Type B pancreatic cell (in vitro differentiated cells): ENCODE measurements around the gene SLC6A19. TPM values are rescaled to one million over a fixed set of nuclear protein-coding genes. Genes with fewer than 3 reads are reported as not detected.

ENCODE experiments used
- DNase-seq: peaks from one replicate; pipeline ENCODE4 v3.0.0; 2021; ENCODE audit warnings: mixed read lengths; ENCODE audit not compliant: unreplicated experiment; ENCODE audit errors: extremely low spot score
- H3K27ac Mint-ChIP-seq: 2 replicates; pipeline ENCODE4 v1.8.0; 2021; ENCODE audit warnings: mild to moderate bottlenecking, mixed read lengths
- H3K27me3 Mint-ChIP-seq: 2 replicates; pipeline ENCODE4 v1.8.0; 2021; ENCODE audit warnings: mixed read lengths
- H3K36me3 Mint-ChIP-seq: 2 replicates; pipeline ENCODE4 v1.8.0; 2021; ENCODE audit warnings: mixed read lengths
- H3K4me1 Mint-ChIP-seq: one replicate; pipeline ENCODE4 v1.8.0; 2021; ENCODE audit warnings: mixed read lengths; ENCODE audit not compliant: unreplicated experiment
- H3K4me3 Mint-ChIP-seq: 2 replicates; pipeline ENCODE4 v1.8.0; 2021; ENCODE audit warnings: mild to moderate bottlenecking, mixed read lengths
- H3K9me3 Mint-ChIP-seq: 2 replicates; pipeline ENCODE4 v1.8.0; 2021; ENCODE audit warnings: mixed read lengths
- total RNA-seq: library from RNA; stranded (reverse); gene quantifications from 2 replicates; pipeline ENCODE4 v1.2.1, GENCODE V29; 2021; ENCODE audit warnings: low replicate concordance
- TF ChIP-seq, protein P1 (sequence below): fragments of 200-600 bp; sonication (generic); conservative IDR thresholded peaks from 2 replicates; pipeline ENCODE4 v1.5.0; 2021; ENCODE audit warnings: antibody characterized with exemption, mild to moderate bottlenecking

Gene SLC6A19
- total RNA-seq, 1 donor from 2014 or later: 12.6 TPM

DNA sequence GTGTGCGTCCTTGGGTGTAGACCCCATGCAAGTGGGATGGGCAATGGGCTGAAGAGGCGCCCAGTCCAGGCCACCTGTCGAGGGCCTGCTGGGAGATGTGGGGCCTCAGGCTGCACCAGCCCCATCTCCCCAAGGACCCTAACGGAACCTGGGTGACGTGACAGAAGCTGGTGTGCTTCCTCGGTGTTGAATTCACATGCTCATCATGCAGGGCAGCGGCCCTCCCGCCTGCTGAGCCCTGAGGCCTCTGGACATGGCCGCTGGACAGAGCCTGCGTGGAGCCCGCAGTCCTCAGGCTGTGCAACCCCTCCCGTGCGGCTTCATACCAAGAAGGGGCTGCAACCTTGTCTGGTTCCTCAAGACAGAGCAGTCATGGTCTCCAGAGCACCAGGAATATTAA is 66.7 kb downstream of the SLC6A19 start:
- Mint-ChIP-seq H3K36me3 (no peaks in the 10 kb centered on the region), H3K4me1 (no peaks in the 10 kb centered on the region), H3K27ac (no peak overlapping the region), H3K27me3 (no peaks in the 10 kb centered on the region), H3K9me3 (no peaks in the 10 kb centered on the region), H3K4me3 (no peak overlapping the region)
- TF ChIP-seq, protein P1, sequence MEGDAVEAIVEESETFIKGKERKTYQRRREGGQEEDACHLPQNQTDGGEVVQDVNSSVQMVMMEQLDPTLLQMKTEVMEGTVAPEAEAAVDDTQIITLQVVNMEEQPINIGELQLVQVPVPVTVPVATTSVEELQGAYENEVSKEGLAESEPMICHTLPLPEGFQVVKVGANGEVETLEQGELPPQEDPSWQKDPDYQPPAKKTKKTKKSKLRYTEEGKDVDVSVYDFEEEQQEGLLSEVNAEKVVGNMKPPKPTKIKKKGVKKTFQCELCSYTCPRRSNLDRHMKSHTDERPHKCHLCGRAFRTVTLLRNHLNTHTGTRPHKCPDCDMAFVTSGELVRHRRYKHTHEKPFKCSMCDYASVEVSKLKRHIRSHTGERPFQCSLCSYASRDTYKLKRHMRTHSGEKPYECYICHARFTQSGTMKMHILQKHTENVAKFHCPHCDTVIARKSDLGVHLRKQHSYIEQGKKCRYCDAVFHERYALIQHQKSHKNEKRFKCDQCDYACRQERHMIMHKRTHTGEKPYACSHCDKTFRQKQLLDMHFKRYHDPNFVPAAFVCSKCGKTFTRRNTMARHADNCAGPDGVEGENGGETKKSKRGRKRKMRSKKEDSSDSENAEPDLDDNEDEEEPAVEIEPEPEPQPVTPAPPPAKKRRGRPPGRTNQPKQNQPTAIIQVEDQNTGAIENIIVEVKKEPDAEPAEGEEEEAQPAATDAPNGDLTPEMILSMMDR: no peak
- no peak for DNase-seq

DNA sequence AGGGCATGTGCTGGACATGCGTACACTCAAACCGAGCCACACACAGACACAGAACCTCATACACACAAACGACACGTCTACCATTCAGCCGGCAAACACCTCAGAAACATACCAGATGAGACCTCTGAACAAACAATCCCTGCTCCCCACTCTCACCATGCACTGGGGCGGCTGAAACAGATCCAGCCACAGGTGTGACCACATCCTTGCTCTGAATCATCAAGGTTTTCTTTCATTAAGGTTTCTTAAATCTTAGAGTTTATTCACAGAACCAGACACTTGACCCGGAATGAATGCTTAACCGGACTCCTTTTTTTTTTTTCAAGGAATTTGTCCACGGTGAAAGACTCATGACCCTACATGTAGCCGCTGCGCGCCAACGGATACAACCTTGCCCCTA is 67.3 kb downstream of the SLC6A19 start:
- no peak for DNase-seq
- Mint-ChIP-seq H3K27ac (no peak overlapping the region), H3K4me1 (no peaks in the 10 kb centered on the region), H3K36me3 (no peaks in the 10 kb centered on the region), H3K27me3 (no peaks in the 10 kb centered on the region), H3K4me3 (no peak overlapping the region), H3K9me3 (no peaks in the 10 kb centered on the region)
- TF ChIP-seq, protein P1: no peak

DNA sequence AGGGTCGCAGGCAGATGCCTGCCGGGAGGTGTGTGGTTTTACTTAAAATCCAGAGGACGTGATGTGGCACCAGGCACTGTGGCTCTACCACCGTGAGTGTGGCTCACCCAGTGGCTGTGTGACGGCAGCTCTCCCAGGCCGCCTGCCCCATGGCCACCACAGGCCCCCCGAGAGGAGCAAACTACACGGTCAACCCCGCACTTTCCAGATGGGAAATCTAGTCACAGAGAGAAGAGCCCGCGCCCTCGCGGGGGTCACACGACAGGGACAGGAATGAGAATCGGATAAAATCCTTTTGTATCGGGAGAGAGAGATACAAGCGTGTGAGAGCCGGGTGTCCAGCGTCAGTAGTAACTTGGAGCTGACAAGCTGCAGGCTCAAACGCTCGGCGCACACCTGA is 69.0 kb downstream of the SLC6A19 start:
- Mint-ChIP-seq H3K27me3 (no peaks in the 10 kb centered on the region), H3K36me3 (no peaks in the 10 kb centered on the region), H3K9me3 (no peaks in the 10 kb centered on the region), H3K4me3 (no peak overlapping the region), H3K27ac (no peak overlapping the region), H3K4me1 (no peaks in the 10 kb centered on the region)
- DNase-seq: no peak
- TF ChIP-seq, protein P1: no peak

DNA sequence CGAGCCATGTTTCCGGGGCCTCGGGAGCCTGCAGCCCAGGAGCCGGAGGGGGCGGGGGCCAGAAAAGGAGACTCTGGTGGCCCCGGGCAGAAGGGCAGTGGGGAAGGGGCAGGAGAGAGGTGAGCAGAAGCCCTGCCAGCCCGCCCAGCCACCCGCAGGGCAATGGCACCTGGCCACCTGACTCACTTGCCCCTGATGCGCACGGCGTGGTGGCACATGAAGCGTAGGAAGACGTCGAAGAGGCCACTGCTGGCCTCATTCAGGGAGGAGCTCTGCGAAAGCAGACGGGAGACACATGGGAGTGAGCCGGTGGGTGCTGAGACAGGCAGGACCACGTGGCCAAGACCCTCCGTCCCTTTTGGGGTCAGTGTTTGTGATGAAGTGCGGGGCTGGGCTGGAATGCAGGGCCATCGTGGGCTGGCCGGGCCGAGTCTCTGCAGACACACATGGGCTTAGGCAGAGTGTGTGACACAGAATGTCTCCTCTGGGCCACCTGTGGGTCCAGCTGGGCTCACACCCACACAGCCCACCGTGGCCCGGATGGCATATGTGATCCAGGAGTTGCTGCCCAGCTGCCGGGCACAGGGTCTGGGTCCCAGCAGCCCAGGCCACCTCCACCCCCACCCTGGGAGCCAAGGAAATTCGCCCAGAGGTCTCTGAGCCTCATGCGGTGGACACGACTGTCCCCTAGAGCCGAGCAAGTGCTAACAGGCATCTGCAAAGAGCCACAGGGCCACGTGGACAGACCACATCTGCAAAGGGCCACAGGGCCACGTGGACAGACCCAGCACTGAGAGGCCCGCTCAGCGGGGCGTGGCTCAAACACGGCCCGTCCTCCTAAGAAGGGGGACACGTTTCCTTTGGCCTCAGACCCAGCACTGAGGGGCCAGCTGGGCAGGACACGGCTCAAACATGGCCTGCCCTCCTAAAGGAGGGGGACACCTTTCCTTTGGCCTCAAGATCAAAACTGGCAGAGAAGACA is 69.8 kb downstream of the SLC6A19 start:
- no peak overlapping the region for H3K4me3 Mint-ChIP-seq
- TF ChIP-seq, protein P1: no peak
- H3K27ac Mint-ChIP-seq: no peak overlapping the region
- H3K9me3 Mint-ChIP-seq: no peaks in the 10 kb centered on the region
- no peak for DNase-seq
- no peaks in the 10 kb centered on the region for H3K4me1 Mint-ChIP-seq
- H3K36me3 Mint-ChIP-seq: no peaks in the 10 kb centered on the region
- no peaks in the 10 kb centered on the region for H3K27me3 Mint-ChIP-seq

DNA sequence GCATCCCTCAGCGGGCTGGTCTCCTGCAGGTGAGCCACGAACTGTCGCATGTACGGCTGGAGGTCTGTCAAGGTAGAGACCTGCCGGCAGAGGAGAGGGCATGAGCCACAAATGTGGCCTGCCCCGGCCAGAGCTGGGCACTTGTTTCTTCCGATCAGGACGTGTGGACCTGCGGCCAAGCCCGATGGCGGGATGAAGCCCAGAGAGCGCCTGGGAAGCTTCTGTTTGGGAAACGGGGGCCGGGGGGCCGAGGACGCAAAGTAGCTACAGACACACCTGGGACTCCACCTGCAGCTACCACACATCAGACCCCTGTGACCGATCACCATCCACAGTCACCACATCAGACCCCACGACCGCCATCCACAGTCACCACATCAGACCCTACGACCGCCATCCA is 70.8 kb downstream of the SLC6A19 start:
- Mint-ChIP-seq H3K27me3 (no peaks in the 10 kb centered on the region), H3K27ac (no peak overlapping the region), H3K36me3 (no peaks in the 10 kb centered on the region), H3K4me3 (no peak overlapping the region), H3K4me1 (no peaks in the 10 kb centered on the region), H3K9me3 (no peaks in the 10 kb centered on the region)
- DNase-seq: no peak
- TF ChIP-seq, protein P1: no peak
